ENCODE measurements around the gene TIGAR.

The TIGAR gene

DNA sequence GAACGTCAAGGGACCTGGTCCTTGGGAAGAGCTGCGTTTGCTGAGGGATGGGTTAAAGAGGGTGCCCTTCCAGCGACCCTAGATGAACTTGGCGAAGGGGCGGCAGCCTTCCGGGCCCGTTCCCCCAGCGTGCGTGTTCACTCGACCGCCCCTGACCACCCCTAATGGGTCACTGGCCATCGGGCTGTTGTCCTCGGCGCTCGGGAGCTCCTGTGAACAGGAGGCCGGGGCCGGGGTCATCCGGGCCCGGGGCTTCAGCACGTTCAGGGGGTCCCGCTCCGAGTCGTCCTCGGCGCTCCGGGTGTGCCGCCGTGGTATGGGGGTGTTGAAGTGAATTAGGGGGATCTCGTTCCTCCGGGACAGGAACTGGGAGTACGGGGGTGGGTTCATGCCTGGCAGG lies 49.3 kb downstream of the TIGAR start:
- no peak overlapping the region for H3K4me3 ChIP-seq (replicated peaks; ENCODE audit: low read depth, low read length)
- TF ChIP-seq CTCF (IDR thresholded peaks at IDR 0.05; ENCODE audit: low read depth, low read length, missing control alignments), result no peak
- no peak for DNase-seq (ENCODE audit: extremely low read depth, low read depth)

- TF ChIP-seq CTCF (IDR thresholded peaks at IDR 0.05; ENCODE audit: low read depth, low read length, missing control alignments), result no peak
- no peak overlapping the region for H3K4me3 ChIP-seq (replicated peaks; ENCODE audit: low read depth, low read length)
- DNase-seq (ENCODE audit: extremely low read depth, low read depth), result no peak
These were observed 51.6 kb downstream of the TIGAR start for GRCh38 chr12:4372653-4373052.

DNA sequence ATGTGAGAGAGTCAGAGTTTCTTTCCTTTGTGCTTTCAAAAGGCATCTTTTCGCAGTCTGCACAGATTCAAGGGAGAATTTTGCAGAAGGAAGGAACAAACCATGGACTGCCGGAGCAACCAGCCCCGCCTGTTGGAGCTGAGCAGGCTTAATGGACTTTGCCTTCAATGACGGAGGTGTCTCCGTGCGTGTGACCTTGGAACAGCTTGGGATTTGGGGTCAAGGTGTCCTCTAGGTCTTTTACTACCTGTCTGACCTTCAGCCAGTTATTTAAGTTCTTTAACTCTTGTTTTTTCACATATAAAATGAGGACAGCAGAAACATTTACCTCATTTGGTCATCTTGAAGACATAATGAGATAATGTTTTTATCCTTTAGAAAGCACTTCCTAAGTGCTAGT lies 54.4 kb downstream of the TIGAR start:
- no peak for DNase-seq (ENCODE audit: extremely low read depth, low read depth)
- H3K4me3 ChIP-seq (replicated peaks; ENCODE audit: low read depth, low read length), result no peak overlapping the region
- no peak for TF ChIP-seq CTCF (IDR thresholded peaks at IDR 0.05; ENCODE audit: low read depth, low read length, missing control alignments)

GRCh38 chr12:4378772-4379171 lies 57.8 kb downstream of the TIGAR start:
- H3K4me3 ChIP-seq (replicated peaks; ENCODE audit: low read depth, low read length), result no peak overlapping the region
- no peak for DNase-seq (ENCODE audit: extremely low read depth, low read depth)
- no peak for TF ChIP-seq CTCF (IDR thresholded peaks at IDR 0.05; ENCODE audit: low read depth, low read length, missing control alignments)

GRCh38 chr12:4379405-4379804 lies 58.4 kb downstream of the TIGAR start, which contains the start of gene FGF23:
Gene FGF23, minus strand, starts transcription at chr12:4379712. Its CDS starts 130 bp downstream, at chr12:4379582.
- H3K4me3 ChIP-seq (replicated peaks; ENCODE audit: low read depth, low read length), result no peak within 1 kb of the TSS
- DNase-seq (ENCODE audit: extremely low read depth, low read depth), result peak; percentile 2
- no peak for TF ChIP-seq CTCF (IDR thresholded peaks at IDR 0.05; ENCODE audit: low read depth, low read length, missing control alignments)

GRCh38 chr12:4380332-4380731 lies 59.3 kb downstream of the TIGAR start:
- no peak for DNase-seq (ENCODE audit: extremely low read depth, low read depth)
- TF ChIP-seq CTCF (IDR thresholded peaks at IDR 0.05; ENCODE audit: low read depth, low read length, missing control alignments), result no peak
- no peak overlapping the region for H3K4me3 ChIP-seq (replicated peaks; ENCODE audit: low read depth, low read length)

- no peak for DNase-seq (ENCODE audit: extremely low read depth, low read depth)
- TF ChIP-seq CTCF (IDR thresholded peaks at IDR 0.05; ENCODE audit: low read depth, low read length, missing control alignments), result no peak
- H3K4me3 ChIP-seq (replicated peaks; ENCODE audit: low read depth, low read length), result no peak overlapping the region
These were observed 62.4 kb downstream of the TIGAR start for GRCh38 chr12:4383304-4383865.
